GM04503 (cell line): ENCODE data around the gene GPR78.
"Not testable (repeated sequence)": the region's sequence is repeated elsewhere in the genome, so short reads cannot be mapped to it uniquely, and the experiment has no call there.

Experiments
- DNase-seq: peaks from one replicate; pipeline ENCODE4 v3.0.0-alpha.2; 2012; ENCODE audit warnings: low read depth

The GPR78 gene

DNA sequence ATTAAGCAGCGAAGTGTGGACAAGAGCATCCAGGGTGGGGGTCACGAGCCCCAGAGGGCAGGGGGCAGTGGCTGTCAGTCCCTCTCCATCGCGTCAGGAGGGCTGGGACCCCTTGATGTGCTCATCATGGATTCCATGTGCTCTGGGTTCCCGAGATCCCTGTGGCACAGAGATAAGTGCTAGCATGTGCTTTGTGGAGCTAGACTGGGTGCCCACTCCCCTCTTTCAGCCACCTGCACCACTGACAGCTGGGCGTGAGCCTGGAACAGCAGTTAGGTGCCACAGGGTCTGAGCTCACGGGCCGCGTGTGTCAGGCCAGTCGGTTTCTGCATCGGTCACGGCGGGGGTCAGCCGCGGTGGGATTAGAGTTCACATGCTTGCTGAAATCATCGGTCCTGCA, 36.6 kb downstream of the GPR78 start:
- DNase-seq, result no peak

DNA sequence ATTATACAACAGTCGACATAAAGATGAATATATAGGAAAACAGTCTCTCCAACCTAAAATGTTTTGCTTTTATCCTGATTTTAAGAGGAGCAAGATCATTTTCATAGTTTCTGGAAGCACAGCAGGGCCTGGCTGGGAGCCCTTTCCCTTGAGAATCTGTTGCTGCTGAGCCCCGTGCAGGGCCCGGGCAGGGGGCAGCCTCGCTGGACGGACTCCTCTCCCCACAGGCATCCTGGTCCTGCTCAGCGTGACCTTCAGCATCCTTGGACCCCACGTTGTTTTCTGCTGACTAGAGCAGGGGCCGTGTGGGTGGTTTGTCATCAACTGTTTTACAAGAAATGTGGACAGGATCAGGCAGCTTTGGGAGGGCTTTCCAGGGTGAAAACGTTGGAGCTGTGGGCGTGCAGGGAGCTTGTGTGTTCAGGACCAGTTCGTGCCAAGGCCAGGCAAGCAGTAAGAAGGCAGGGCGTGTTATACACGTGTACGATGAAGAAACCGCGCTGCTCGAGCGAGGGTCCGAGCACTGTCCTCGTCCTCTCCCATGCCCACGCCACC, 37.4 kb downstream of the GPR78 start:
- DNase-seq, result no peak

DNA sequence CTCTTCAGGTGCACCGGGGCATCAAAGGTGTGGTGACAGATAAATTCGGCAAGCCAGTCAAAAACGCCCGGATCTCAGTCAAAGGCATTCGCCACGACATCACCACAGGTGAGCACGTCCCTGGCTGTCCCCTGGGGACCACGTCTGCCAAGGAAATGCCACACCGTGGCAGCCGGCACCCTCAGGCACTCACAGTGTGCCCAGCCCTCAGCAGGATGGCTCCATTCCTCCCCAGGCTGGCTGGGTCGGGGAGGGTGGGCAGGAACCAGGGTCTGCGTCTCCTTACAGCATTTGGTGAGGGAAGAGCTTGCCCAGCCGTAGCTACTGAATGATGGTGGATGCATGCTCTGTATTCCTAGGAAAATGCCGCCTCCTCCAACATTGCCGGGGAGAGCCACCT, 38.2 kb downstream of the GPR78 start:
- no peak for DNase-seq

DNA sequence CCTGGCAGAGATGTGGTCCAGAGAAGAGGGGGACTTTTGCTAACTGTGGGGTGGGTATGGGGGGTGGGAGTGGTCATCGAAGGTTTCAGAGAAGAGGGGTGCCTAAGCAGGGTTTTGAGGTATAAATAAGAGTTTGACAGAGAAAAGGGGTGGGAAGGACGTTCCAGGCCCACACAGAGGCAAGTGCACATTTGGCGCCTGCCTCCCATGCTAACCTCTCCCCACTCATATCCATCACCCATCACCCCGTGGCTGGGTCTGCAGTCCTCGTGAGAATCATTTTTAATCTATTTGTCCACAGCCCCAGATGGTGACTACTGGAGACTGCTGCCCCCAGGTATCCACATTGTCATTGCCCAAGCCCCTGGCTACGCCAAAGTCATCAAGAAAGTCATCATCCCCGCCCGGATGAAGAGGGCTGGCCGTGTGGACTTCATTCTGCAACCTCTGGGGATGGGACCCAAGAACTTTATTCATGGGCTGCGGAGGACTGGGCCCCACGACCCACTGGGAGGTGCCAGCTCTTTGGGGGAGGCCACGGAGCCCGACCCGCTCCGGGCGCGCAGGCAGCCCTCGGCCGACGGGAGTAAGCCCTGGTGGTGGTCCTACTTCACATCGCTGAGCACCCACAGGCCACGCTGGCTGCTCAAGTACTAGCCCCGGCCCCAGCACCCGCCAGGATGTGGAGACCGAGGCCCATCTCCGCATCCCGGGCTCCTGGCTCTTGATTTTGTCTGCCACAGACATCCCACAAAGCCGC, 38.9 kb downstream of the GPR78 start:
- DNase-seq, result no peak

DNA sequence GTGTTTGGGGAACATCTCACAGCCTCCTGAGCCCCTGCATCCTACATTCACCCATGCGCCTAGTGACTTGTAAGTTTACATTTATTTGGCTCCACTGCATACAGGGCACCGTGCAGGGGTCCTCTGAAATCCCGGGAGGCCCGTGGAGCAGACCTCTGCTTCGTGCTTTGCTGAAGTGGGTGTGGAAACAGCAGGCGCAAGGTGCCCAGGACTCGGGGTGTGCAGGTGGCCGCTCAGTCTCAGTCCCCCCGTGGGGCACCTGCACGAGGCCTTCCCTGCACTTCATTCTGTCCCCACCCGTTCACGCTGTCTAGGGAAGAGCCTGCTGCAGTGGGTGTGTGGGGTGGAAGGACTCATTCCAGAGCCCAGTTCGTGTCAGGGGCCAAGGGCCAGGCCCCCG, 40.9 kb downstream of the GPR78 start:
- DNase-seq, result not testable (repeated sequence)

DNA sequence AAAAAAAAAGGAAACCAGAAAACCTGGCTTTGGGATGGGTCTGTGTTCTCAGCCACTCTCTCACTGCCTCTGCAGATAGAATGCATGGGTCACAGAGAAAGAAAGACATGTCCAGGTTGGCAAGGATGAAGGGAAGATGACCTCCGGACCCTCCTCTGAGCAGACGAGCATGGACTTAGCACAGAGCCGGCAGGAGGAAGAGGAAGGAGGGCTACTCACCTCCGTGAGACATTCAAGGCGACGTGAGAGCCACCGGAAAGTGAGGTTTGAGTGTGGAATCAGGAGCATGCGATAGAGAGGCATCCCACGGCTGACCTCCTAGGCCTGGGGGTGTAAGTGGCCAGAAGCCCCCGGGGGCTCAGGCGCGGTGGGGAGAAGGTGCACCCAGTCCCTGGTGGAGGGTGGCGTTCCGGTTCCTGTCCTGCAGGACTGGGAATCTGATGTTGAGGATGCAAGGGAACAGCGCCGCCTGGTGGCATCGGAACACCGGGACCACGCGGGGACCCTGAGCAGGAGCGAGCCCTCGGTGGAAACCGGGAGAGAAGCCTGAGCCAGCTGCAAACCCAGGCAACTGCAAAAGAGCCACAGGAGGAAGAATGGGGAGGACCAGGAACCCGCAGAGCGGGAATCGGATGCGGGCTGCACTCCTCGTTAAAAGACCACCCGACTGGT, 44.5 kb downstream of the GPR78 start:
- not testable (repeated sequence) for DNase-seq

DNA sequence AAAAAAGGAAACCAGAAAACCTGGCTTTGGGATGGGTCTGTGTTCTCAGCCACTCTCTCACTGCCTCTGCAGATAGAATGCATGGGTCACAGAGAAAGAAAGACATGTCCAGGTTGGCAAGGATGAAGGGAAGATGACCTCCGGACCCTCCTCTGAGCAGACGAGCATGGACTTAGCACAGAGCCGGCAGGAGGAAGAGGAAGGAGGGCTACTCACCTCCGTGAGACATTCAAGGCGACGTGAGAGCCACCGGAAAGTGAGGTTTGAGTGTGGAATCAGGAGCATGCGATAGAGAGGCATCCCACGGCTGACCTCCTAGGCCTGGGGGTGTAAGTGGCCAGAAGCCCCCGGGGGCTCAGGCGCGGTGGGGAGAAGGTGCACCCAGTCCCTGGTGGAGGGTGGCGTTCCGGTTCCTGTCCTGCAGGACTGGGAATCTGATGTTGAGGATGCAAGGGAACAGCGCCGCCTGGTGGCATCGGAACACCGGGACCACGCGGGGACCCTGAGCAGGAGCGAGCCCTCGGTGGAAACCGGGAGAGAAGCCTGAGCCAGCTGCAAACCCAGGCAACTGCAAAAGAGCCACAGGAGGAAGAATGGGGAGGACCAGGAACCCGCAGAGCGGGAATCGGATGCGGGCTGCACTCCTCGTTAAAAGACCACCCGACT, 50.2 kb downstream of the GPR78 start:
- DNase-seq, result not testable (repeated sequence)

DNA sequence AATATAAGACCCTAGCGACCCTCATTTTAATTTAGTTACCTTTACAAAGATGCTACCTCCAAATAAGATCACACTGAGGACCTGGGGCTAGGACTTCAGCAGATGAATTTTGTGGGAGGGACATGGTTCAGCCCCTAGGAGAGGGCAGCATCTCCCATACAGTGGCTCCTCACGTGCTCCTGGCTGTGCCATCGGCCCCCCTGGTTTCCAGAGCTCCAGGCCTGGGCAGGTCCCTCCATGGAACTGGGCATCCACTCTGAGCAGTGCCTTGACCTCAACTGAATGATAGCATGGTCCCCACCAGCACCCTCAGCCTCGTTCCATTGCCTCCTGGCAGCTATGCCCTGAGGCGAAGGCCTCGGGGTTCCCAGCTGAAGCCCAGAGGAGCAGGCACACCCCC, 51.7 kb downstream of the GPR78 start:
- not testable (repeated sequence) for DNase-seq

DNA sequence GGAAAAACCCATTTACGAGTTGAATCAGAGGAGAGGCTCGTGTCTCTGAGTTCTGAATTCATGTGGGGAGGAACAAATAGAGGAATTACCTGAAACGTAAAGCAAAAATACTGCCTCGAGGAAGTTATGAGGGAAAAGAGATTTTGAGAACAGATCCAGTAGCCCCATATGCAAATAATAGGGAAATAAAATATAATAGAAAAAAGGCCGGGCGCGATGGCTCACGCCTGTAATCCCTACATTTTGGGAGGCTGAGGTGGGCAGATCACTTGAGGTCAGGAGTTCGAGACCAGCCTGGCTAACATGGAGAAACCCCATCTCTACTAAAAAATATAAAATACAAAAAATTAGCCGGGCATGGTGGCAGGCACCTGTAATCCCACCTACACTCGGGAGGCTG, 54.6 kb downstream of the GPR78 start:
- DNase-seq, result not testable (repeated sequence)

DNA sequence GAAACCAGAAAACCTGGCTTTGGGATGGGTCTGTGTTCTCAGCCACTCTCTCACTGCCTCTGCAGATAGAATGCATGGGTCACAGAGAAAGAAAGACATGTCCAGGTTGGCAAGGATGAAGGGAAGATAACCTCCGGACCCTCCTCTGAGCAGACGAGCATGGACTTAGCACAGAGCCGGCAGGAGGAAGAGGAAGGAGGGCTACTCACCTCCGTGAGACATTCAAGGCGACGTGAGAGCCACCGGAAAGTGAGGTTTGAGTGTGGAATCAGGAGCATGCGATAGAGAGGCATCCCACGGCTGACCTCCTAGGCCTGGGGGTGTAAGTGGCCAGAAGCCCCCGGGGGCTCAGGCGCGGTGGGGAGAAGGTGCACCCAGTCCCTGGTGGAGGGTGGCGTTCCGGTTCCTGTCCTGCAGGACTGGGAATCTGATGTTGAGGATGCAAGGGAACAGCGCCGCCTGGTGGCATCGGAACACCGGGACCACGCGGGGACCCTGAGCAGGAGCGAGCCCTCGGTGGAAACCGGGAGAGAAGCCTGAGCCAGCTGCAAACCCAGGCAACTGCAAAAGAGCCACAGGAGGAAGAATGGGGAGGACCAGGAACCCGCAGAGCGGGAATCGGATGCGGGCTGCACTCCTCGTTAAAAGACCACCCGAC, 55.8 kb downstream of the GPR78 start:
- not testable (repeated sequence) for DNase-seq
